ENCODE data around the gene CSKMT.

- TF ChIP-seq POLR2A (IDR thresholded peaks at IDR 0.05; ENCODE audit: low read depth, low read length) (no peak), POLR2AphosphoS5 (IDR thresholded peaks at IDR 0.05; ENCODE audit: low read depth, low read length) (no peak), TAF1 (IDR thresholded peaks at IDR 0.05; ENCODE audit: low read depth, low read length) (no peak)
Measured at GRCh38 chr11:62645671-62645945, 19.5 kb upstream of the CSKMT start.
